Large intestine (tissue), 3 donors: ENCODE results near the gene DDIT3. TPM values are rescaled to one million over a fixed set of nuclear protein-coding genes. Genes with fewer than 3 reads are reported as not detected.

Source experiments
- DNase-seq, 2 donors: peaks; one replicate each; pipeline versions ENCODE4 v3.0.0 to v3.0.0-alpha.2; 2013
- H3K27ac ChIP-seq: one replicate; pipeline ENCODE4 v1.5.1; 2013; ENCODE audit warnings: low read length
- H3K27me3 ChIP-seq: 2 replicates; pipeline ENCODE4 v1.6.1; 2013; ENCODE audit warnings: low read length; ENCODE audit not compliant: control insufficient read depth, insufficient read depth
- H3K36me3 ChIP-seq: 2 replicates; pipeline ENCODE4 v1.6.1; 2013; ENCODE audit warnings: low read length; ENCODE audit not compliant: control insufficient read depth, insufficient read depth
- H3K4me1 ChIP-seq: one replicate; pipeline ENCODE4 v1.6.1; 2013; ENCODE audit warnings: low read length; ENCODE audit not compliant: control insufficient read depth, insufficient read depth
- H3K4me3 ChIP-seq: one replicate; pipeline ENCODE4 v1.5.1; 2013; ENCODE audit warnings: low read length
- H3K9me3 ChIP-seq: one replicate; pipeline ENCODE4 v1.6.1; 2013; ENCODE audit warnings: mild to moderate bottlenecking, low read depth, low read length, moderate library complexity; ENCODE audit not compliant: control insufficient read depth
- WGBS: methylation state at CpG from one replicate; pipeline ENCODE4 v1.1.5; 2013; ENCODE audit warnings: low lambda C conversion rate; ENCODE audit not compliant: insufficient coverage; 5-methylcytosine and 5-hydroxymethylcytosine counted together
- polyA plus RNA-seq: library from polyadenylated mRNA; unstranded; fragments of 120-200 nt; gene quantifications from one replicate; pipeline ENCODE4 v1.2.1, GENCODE V29; 2013

The DDIT3 gene
- polyA plus RNA-seq, 1 donor, result 39.9 TPM

GRCh38 chr12:57467212-57467874 is 53.0 kb downstream of the DDIT3 start:
- no peaks in the 10 kb centered on the region for H3K36me3 ChIP-seq
- no peak overlapping the region for H3K4me3 ChIP-seq
- no peak for DNase-seq
- WGBS, result 80% methylated on average over 2 of the region's 12 CpGs
- H3K4me1 ChIP-seq, result peaks cover 32% of the 10 kb centered on the region
- H3K27me3 ChIP-seq, result no peaks in the 10 kb centered on the region
- H3K9me3 ChIP-seq, result no peaks in the 10 kb centered on the region
- H3K27ac ChIP-seq, result no peak overlapping the region

Other genes starting within 250 kb of the DDIT3 start
- gene R3HDM2, start 89.5 kb downstream of the DDIT3 start, polyA plus RNA-seq, result 64.2 TPM
- 0.40 TPM for gene INHBC, start 85.7 kb downstream of the DDIT3 start, polyA plus RNA-seq
- gene INHBE, start 65.2 kb downstream of the DDIT3 start, polyA plus RNA-seq, result 0.28 TPM
- gene GLI1, start 60.7 kb downstream of the DDIT3 start, polyA plus RNA-seq, result 7.3 TPM
- 16.1 TPM for gene ARHGAP9, start 40.6 kb downstream of the DDIT3 start, polyA plus RNA-seq
- gene MARS1, start 32.4 kb downstream of the DDIT3 start, polyA plus RNA-seq, result 81.9 TPM
- 67.7 TPM for gene MBD6, start 2.3 kb upstream of the DDIT3 start, polyA plus RNA-seq
- 136 TPM for gene DCTN2, start 26.7 kb upstream of the DDIT3 start, polyA plus RNA-seq
- 12.3 TPM for gene KIF5A, start 29.5 kb upstream of the DDIT3 start, polyA plus RNA-seq
- gene PIP4K2C, start 70.7 kb upstream of the DDIT3 start, polyA plus RNA-seq, result 26.0 TPM
- 25.9 TPM for gene DTX3, start 84.3 kb upstream of the DDIT3 start, polyA plus RNA-seq
- gene ARHGEF25, start 90.9 kb upstream of the DDIT3 start, polyA plus RNA-seq, result 17.8 TPM
- 2.4 TPM for gene B4GALNT1, start 112.7 kb upstream of the DDIT3 start, polyA plus RNA-seq
- 264 TPM for gene OS9, start 173.6 kb upstream of the DDIT3 start, polyA plus RNA-seq
- gene AGAP2, start 218.2 kb upstream of the DDIT3 start, polyA plus RNA-seq, result 2.9 TPM
- 62.2 TPM for gene TSPAN31, start 224.5 kb upstream of the DDIT3 start, polyA plus RNA-seq
- 196 TPM for gene CDK4, start 231.8 kb upstream of the DDIT3 start, polyA plus RNA-seq
- gene MARCHF9, start 234.6 kb upstream of the DDIT3 start, polyA plus RNA-seq, result 28.1 TPM
- 1.8 TPM for gene CYP27B1, start 246.6 kb upstream of the DDIT3 start, polyA plus RNA-seq